HG03558 (cell line): ENCODE measurements around the gene ABLIM2.

Experiments
- ATAC-seq: cut with Tn5 transposase; IDR thresholded peaks from one replicate; pipeline ENCODE4 v1.9.1; 2021; ENCODE audit warnings: moderate number of reproducible peaks; ENCODE audit not compliant: unreplicated experiment; ENCODE audit errors: extremely low read depth

Gene ABLIM2

DNA sequence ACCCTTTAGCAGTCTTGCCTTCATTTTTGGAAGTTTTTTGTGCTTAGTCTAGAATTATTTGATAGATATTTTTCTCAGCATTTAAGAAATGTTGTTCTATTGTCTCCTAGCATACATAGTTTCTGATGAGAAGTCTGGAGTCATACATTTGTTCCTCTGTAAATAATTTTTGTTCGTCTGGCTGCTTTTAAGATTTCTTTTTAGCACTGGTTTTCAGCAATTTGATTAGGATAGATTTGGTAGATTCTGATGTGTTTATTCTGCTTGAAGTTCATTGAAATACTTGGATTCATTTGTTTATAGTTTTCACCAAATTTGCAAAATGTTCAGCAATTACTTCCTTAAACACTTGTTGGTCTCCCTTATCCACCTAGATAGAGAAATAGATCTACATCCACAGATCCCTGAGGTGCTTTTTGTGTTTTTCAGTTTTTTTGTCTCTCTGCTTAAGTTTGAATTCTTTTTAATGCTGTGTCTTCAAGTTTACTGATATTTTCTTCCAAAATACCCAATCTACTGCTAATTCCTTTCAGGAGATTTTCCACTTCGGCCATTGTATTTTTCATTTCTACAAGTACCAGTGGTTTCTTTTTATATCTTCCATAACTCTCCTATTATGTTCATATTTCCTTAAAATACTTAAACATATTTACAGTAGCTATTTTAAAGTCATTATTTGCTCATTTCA is 64.9 kb downstream of the ABLIM2 start:
- ATAC-seq = no peak

DNA sequence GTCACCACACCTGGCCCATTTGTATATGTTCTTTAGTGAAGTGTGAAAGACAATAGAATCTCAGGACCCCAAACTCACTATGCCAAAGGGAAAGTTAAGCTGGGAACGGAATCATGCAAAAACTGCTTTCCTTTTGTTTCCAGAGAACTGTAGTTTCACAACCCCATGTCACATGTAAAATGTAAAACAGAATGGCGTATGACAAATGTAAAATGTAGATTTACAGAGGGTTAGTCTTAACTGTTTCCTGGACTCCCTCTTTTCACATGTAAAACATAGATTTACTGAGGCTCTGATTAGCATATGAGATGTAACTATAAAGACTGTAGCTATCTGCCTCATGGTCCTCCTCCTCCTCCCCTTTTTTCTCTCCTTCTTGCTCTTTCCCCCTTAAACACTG is 66.3 kb downstream of the ABLIM2 start:
- ATAC-seq = no peak

DNA sequence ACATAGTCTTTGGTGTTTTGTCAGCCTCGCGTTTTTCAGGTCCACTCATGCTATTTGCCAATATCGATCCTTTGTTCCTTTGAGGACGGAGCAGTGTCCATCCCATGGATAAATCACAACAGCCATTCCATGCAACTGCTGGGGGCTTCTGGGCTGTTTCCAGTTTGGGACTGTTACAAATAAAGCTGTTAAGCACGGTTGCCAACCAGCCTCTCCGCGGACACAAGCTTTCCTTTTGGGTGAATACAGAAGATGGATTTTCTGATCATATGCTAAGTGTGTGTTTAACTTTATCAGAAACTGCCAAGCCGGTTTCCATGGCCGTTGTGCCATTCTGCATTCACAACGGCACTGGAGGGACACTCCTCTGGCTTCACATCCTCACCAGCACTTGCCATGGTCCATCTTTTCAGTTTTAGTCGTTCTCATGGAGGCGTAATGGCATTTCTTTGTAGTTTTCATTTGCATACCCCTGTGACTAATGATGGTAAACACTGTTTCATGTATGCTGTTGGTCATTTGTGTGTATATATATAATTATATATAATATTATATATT is 67.8 kb downstream of the ABLIM2 start:
- no peak for ATAC-seq

DNA sequence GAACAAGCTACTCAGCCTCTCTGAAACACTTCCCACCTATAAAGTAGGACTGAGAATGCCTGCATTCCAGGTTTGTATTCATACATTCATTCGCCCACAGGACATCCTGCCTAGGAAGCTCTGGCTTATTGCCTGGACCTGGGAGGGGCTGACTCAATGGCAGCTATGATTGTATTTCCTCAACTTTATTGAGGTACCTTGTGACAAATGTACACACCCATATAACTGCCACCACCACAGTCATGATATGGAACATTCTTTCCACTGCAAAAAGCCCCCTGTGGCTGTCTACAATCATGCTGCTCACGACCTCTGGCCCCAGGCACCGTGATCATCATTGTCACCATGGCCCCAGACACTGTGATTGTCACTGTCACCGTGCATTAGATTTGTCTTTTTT is 68.3 kb downstream of the ABLIM2 start:
- ATAC-seq = no peak

DNA sequence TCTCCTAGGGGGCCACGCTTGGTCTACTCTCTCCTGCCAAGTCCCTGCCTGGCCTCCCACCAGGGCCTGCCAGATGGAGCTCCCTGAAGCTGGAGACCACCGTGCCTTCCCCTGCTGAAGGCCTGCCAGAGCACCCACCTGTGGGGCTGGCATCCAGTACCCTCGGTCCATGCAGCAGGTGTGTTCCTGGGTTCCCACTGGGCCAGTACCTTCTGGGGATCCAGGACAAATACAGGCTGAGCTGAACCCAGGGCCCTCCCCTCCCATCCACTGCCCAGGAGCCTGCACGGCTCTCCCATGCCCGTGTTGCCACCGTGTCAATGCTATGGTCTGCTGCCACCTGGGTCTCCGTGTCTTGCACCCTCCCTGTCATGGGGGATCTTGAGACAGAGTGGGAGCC is 68.8 kb downstream of the ABLIM2 start:
- ATAC-seq = no peak

DNA sequence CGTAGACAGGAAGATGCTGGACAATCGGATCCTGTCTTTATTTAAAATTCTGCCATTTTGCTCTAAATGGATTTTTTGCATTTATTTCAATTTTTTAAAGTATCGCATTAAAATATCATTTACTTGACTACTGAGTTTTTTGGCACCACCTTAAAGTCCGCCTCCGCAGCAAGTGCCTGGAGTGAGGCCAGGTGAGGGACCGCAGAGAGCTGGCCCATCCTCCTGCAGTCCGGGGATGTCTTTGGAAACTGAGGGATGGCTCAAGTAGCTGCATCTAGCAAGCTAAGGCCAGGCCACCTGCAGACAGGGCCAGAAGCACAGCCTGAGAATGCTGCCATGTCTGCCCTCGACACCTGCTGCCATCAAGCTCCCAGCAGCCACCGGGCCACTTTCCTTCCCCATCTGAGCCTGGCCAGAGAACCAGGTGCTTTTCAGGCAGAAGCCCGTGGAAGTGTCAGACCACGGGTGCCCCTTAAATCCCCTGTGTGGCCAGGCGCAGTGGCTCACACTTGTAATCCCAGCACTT is 69.6 kb downstream of the ABLIM2 start:
- no peak for ATAC-seq

DNA sequence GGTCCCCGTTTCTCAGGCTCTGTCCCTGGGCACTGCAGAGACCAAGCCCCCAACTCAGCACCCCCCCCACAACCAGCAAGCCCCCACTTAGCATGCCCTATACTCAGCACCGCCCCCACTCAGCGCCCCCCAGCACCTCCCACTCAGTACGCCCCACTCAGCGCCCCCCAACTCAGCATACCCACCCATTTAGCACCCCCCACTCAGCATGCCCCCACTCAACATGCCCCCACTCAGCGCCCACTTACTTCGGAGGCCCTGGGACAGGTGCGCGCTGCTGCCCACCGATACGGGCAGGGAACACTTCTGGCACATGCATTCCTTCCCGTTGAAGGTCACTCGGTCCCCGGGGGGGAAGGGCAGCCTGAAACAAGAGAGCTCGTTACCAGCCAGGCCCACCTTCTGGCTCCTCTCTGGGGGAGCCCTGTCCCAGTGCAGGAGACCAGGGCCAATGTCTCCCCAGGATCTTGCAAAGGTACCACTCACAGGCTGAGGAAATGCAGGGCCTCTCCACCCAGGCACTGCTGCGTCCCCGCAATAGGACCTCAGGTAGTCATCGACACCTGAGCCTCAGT is 70.6 kb downstream of the ABLIM2 start:
- no peak for ATAC-seq

DNA sequence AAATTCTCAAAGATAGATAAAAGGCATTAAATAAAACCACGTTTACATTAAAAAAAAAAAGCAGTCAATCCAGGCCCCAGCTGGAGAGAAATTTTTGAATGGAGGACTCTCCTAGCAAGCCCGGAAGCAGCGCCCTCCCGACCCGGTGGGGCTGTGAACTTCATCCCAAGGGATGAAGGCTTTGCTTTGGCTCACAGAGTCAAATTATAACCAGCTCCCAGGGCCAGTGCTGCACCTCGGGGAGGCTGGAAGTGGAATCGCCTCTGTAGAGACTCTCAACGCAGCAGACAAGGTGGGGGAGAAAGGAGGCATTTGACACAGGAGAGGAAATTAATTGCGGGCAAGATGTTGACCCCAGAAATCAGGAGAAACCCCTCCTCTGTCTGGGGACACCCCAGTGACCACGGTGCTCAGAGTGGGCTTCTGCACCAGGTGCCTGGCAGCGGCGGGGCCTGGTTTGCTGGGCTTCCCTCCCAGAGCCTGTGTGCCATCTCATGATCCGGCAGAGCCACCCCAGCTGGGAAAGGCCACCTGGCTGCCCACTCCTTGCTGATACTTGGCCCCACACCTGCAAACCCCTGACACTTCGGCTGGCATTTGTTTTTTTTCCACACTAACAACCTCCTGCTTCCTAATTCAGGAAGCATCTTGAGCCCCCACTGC is 71.7 kb downstream of the ABLIM2 start:
- ATAC-seq = no peak

DNA sequence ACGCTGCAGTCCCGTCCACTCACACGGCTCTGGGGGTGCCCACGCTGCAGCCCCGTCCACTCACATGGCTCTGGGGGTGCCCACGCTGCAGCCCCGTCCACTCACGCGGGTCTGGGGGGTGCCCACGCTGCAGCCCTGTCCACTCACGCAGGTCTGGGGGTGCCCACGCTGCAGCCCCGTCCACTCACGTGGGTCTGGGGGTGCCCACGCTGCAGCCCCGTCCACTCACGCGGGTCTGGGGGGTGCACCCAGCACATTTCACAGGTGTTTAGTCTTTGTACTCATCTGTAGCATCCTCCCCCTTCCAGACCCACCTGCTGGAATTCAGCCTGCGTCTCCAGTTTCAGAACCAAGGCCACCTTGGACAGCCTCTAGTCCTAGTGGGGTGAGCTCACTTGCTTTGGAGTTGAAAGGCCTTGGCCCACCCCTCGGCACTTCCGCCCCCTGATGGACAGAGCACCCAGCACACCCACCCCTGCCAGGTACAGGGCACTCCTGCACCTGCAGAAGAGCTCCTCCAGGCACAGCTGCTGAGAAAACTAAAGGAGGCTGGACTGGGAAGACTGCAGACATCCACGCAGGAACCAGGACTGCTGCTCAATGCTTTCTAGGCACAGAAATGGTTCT is 73.0 kb downstream of the ABLIM2 start:
- ATAC-seq = no peak

DNA sequence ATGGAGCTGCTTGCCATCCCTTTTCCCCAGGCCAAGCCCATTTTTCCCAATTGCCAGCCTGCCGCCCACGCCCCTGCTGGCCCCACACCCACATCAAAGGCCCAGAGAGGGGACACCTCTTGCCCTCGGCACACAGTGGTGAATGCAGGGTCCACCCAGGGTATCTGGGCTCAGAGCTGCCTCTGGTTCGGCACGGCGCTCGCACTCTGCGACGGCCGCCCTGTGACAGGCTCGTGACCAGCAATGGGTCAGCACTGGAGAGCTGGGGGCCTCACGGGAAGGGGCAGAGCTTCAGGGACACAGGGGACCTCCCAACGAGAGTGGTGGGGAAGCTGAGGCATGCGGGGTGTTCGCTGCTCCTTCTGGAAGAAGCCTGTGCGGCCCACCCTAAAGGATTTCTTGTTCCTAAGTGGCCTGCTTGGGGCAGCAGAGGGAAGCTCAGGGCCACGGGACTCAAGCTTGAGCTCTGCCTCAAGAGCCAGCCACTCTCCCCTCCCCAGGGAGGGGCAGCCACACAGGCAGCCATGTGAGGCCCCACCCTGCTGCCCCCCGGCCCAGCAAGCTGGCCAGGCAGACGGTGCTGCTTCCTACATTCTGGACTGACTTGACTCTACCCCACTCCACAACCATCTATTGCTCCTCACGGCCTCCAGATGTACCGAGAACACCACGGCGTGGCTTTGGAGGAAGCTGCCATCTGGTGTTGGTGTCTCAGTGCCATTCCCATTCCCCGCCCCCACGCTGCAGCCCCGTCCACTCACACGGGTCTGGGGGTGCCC is 73.7 kb downstream of the ABLIM2 start:
- ATAC-seq = no peak

DNA sequence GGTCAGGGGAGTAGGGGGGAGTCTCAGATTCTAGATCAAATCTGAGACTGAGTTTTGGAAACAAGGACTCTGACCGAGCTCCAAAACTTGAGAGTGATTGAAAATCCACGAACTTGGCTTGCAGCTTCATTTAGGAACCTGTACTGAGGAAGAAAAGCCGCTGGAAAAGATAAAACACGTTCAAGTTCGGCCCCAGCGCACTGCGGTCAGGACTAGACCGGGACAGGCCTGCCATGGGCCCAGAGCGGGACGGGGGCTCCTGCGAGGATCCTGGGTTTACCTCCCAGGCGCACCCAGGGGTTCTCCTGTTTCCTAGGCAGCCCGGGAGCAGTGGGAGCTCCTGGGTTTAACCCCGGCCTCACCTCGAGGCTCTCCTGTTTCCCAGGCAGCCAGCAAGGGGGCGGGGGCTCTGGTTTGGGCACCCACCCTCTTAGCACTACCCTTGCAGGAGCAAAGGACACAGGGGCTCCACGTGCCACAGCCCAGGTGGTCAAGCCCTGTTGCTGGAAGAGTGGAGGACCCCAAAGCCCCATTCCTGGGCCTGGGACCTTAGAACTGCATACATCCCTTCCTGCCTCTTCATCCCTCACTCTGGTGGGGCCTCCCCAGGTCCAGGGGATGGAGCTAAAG is 74.5 kb downstream of the ABLIM2 start:
- ATAC-seq = no peak

DNA sequence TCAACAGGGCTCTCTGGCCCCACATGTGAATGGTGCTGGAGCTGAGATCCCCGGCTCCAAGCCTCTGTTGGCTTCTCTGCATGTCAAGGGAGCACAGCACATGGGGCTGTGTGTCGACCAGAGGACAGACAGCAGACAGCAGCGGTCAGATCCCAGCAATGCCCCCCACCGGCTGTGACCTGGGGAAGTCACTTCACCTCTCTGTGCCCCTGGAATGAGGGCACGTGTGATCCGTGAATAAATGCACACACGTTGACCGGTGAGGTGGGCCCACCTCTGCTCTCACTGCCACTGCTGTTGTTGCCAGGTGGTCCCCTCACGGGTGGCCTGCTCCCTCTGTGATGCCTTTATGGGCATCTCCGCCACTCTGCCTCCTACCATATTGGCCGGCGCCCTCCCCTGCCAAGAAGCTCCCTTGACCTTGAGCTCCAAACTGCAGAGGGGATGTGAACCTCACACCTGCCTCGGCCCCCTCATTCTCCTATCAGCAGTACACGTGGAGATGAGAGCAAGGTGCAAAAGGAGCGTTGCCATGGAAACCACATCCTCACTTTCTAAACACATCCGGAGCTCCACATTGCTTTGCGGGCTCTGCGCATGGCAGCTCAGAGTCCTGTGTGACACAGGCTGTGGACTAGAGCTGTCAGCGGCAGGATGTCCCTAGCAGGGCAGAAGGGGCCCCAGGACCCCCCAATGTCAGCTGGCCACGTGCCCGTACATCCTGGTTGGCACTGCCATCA is 75.4 kb downstream of the ABLIM2 start:
- ATAC-seq = no peak

DNA sequence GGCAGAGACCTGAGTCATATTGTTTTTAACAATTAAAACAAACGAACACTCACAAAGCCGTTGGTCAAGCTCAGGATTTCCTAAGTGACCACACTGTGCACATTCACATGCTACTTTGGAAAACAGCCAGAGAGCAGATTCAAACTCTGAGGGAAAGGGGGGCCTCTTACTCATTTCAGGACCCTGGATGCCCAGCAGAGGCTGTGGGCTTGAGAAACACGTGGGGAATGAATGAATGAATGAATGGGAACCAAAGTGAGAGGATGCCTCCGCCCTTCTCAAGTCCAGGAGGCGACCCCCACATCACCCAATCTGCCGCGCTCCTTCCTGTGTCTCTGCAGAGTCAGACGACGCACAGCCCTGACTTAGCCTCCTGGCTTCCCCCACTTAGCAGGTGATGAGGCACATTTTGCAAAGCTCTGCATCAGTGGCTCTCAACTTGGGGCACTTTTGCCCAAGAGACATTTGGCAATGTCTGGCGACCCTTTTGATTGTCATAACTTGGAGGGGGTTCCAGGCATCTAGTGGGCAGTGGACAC is 76.0 kb downstream of the ABLIM2 start:
- no peak for ATAC-seq

DNA sequence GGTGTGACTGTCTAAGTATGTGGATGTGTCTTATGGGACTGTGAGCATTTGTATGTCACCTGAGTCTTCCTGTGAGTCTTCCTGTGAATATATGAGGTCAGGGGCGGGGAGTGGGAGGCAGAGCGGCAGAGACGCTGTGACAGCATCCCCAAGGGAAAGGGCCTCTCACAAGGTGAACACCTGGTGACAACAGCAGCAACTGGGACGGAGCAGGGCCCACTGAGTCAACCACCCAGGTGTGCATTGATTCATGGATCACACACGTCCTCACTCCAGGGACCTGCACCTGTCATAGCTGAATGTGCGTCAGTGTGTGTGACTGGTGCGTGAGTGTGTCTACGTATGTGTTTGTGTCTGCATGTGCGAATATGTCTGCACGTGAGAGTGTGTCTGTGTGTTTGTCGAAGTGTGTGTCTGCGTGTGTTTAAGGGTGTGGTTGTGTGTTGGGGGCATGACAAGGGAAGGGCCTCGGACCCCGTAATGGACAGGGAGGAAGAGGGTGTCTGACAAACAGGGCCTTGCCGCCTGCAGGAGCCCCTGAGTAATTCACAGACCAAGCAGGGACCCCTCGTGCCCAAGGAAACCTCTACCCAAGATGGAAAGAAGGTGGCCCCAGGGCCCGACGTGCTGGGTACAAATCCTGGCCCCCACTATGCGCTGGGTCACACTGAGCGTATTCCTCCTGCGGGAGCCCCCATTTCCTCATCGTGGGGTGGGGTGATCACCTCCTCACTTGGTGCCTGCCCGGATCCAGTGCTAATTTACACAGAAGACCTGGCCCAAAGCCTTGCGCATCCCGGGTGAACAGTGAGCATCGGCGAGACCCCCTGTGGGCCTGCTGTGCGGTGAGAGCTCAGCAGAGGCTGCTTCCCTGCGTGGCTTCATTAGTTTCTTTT is 76.7 kb downstream of the ABLIM2 start:
- ATAC-seq = no peak

DNA sequence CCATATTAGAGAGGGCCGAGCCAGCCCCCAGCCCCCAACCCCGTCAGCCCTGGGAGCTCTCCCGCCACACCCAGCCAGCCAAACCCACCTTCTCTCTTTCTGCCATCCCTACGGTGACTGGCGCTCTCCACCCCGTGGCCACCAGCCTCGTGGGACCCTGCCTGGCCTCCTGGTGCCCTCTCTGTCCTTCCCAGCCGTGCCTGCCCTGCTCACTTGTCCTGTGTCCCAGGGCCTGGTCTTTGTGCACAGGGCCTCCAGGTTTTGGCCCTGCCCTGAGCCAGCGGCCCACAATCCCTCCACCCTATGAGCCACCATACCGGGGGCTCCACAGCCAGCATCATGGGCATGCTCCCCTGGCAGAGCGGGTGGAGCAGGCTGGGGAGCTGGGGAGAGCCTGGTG is 77.4 kb downstream of the ABLIM2 start:
- ATAC-seq = no peak

DNA sequence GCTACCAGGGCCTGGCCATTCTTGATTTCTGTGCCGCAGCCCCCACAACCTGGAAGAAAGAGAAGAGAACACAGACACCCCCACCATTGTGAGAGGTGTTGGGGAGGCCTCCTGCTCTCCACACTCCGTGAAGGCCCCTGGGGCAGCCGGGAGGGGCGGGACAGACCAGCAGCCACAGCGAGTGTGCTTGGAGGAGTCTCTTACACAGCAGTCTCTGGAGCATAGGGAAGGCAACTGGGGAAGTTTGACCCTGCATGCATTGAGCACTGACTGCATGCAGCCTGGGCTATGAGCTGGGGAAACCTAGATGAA is 77.9 kb downstream of the ABLIM2 start:
- ATAC-seq = no peak

DNA sequence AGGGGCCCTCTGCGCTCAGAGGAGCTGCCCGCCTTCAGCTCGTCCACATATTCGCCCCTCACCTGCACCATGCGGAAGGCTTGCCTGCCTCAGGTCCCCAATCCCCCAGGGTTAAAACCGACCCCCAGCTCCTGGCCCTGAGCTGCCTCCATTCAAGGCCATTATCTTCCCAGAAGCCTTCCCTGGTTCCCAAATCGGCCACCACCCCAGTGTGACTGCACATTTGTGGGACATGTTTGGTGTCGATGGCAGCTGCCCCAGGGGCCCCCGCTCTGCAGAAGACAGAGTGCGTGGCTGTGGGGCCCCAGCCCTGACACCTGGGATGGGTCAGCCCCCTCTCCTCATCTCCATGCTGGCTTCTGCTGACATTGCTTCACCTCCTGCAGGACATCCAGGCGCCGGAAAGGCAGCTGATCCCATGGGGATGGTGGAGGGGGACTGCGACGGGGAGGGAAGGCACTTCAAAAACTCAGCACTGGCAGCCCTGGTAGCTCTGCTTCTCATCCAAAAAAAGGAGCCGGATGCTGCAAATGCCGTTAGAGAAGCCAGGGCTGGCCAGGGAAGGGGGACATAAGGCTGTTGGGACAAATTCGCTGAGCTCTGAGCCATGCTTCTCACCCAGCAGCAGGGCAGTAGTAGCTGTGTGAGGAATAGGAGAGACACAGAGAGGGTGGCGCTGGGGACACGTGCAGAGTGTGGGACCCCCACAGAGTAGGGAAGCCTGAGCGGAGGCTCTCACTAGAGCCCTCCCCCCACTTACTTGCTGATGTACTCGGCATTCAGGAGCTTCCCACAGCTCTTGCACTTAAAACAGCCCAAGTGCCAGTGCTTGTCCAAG is 78.5 kb downstream of the ABLIM2 start:
- no peak for ATAC-seq
